GM20000 (cell line): Measurements from ENCODE around the gene ANAPC2.

ENCODE experiments used
- DNase-seq: peaks from one replicate; pipeline ENCODE4 v3.0.0; 2012; ENCODE audit warnings: low spot score
- TF ChIP-seq, protein P1 (sequence below): IDR thresholded peaks from 2 replicates; pipeline ENCODE4 v1.5.1; 2012; ENCODE audit warnings: mild to moderate bottlenecking, control low read depth; ENCODE audit errors: extremely low read depth, missing control alignments

Gene ANAPC2

DNA sequence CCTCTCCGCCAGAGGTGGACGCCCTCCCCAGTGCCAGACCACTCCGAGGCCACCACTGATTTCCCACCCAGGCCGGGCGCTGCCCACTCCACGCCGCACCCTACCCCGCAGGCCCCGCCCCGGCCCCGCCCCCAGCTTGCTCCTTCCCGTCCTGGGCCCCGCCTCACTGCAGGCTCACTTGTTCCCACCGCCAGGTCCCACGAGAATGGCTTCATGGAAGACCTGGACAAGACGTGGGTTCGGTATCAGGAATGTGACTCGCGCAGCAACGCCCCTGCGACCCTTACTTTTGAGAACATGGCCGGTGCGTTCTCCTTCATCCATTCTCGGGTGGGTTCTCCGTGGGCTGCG lies 25.0 kb downstream of the ANAPC2 start:
- no peak for DNase-seq
- TF ChIP-seq, protein P1, sequence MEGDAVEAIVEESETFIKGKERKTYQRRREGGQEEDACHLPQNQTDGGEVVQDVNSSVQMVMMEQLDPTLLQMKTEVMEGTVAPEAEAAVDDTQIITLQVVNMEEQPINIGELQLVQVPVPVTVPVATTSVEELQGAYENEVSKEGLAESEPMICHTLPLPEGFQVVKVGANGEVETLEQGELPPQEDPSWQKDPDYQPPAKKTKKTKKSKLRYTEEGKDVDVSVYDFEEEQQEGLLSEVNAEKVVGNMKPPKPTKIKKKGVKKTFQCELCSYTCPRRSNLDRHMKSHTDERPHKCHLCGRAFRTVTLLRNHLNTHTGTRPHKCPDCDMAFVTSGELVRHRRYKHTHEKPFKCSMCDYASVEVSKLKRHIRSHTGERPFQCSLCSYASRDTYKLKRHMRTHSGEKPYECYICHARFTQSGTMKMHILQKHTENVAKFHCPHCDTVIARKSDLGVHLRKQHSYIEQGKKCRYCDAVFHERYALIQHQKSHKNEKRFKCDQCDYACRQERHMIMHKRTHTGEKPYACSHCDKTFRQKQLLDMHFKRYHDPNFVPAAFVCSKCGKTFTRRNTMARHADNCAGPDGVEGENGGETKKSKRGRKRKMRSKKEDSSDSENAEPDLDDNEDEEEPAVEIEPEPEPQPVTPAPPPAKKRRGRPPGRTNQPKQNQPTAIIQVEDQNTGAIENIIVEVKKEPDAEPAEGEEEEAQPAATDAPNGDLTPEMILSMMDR, result no peak

DNA sequence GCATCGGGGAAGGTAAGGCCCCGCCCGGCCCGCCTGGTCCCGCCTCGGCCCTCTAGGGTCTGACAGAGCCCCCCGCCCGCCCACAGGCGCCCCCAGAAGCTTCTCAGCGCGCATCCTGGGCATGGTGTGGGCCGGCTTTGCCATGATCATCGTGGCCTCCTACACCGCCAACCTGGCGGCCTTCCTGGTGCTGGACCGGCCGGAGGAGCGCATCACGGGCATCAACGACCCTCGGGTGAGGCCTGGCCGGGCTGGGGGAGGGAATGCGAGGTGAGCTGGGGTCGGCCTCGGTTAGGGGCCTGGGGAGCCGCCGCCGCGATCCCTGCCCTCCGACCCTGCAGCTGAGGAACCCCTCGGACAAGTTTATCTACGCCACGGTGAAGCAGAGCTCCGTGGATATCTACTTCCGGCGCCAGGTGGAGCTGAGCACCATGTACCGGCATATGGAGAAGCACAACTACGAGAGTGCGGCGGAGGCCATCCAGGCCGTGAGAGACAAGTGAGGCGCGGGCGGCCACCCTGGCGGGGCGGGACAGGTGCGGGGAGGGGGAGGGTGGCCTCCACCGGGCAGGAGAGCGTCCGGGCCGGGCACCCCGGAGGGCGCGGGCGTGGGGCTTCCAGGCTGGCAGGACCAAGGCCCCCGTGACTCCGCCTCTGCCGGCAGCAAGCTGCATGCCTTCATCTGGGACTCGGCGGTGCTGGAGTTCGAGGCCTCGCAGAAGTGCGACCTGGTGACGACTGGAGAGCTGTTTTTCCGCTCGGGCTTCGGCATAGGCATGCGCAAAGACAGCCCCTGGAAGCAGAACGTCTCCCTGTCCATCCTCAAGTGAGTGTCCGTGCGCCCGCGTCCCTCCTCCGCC lies 25.6 kb downstream of the ANAPC2 start:
- TF ChIP-seq, protein P1, result no peak
- DNase-seq, result peak; percentile 73

DNA sequence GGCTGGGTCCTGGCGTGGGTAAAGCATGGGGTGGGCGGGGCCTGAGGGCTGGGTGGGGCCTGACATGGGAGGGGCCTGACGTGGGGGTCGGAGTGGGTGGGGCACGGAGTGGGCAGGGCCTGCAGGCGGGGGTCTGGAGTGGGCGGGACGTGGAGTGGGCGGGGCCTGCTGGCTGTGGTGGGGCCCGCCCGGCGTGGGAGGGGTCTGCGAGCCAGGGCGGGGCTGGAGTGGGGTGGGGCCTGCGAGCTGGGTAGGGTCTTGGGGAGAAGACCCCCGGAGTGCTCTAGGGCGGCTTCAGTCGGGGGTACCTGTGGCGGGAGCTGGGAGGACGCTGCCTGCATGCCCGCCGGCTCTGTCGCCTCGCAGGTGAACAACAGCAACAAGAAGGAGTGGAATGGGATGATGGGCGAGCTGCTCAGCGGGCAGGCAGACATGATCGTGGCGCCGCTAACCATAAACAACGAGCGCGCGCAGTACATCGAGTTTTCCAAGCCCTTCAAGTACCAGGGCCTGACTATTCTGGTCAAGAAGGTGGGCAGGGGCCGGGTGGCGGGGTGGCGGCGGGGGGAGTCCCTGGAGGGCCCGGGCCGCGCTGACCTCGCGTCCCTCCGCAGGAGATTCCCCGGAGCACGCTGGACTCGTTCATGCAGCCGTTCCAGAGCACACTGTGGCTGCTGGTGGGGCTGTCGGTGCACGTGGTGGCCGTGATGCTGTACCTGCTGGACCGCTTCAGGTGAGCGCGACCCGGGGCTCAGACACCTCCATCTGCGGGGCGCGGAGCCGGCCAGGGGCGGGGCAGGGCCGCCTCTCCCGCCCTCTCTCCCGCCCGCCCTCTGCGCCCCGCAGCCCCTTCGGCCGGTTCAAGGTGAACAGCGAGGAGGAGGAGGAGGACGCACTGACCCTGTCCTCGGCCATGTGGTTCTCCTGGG lies 26.5 kb downstream of the ANAPC2 start:
- no peak for DNase-seq

DNA sequence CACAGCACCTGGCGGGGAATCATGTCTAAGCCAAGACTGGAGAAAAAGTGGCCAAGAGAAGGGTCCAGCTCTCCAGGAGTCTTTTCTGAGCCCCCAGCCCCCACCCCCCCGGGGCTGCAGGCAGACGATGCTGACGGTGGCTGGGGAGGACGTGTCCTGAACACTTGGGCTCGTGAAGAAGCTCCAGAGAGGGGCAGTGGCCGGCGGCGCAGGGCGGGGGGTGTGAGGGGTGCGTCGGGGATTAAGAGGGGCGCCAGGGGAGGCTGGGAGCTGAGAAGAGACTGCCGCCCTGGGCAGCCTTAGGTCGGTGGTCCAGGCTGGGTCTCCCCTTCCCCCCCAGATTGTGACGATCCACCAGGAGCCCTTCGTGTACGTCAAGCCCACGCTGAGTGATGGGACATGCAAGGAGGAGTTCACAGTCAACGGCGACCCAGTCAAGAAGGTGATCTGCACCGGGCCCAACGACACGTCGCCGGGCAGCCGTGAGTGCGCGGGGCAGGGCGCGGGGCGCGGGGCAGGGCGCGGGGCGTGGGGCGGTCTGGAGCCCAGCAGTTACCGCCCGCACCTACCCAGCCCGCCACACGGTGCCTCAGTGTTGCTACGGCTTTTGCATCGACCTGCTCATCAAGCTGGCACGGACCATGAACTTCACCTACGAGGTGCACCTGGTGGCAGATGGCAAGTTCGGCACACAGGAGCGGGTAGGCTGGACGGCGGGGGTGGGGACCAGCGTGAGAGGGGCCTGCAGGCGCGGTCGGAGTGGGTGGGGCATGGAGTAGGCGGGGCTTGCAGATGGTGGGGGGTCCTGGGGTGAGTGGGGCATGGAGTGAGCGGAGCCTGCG lies 27.4 kb downstream of the ANAPC2 start:
- TF ChIP-seq, protein P1, result no peak

More for the DNA sequence above, 26.5 kb downstream of the ANAPC2 start:
- TF ChIP-seq, protein P1, result no peak

DNA sequence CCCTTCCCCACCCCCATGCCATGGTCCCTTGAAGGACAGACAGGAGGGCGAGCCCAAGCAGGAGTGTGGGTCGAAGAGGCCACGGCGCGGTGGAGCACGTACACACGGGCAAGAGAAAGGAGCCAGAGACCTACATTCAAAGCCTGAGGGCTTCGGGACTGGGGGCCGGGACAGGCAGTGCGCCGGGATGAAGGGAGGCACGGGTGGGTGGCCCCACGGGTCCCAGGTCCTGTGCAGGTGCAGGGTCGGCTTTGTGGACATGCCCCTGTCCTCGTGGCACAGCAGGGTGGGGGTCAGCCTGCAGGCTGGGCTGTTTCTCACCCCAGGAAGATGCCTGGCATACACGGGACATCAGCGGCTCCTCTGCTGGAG lies 28.3 kb downstream of the ANAPC2 start:
- no peak for DNase-seq
- TF ChIP-seq, protein P1, result no peak

More for the DNA sequence above, 27.4 kb downstream of the ANAPC2 start:
- no peak for DNase-seq

DNA sequence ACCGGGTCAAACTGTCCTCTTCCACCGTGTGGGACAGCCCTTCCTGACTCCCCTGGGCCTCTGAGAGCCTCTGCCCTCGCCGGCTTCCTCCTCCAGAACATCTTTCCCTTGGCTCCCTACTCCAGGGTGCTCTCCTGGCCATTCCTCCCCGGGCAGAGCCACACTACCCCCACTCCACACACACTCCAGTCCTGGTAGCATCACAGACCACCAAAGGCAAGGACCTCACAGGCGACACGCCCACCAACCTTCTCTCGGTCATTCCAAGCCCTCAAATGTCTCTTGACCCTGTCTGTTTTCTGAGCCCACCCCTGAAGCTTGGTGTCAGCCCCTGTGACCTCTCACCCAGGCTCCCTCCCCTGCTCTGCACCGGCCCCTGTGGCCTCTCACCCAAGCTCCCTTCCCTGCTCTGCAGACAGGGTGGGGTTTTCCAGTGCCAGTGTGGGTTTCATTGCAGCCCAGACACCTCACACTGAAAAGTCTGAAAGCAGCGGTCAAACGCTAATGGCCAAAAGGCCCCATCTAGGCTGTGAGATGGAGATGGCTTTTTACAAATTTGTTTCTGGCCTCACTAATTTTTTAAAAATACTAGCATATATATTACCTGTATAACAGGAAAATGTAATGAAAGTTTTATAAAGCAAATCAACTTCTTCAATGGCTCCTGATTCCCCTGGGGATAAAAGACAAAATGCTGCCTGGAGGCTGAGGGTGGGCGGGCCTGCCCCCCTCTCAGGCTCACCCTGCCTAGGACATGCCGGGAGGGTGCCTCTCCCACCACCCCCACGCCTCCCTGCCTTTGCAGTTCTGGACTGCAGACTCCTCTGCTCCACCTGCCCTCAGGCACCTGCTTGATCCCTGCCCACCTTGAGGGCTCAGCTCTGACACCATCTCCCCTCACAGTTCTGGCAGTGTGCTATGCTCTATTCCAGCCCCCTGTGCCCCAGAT lies 29.0 kb downstream of the ANAPC2 start:
- TF ChIP-seq, protein P1, result no peak

More for the DNA sequence above, 29.0 kb downstream of the ANAPC2 start:
- no peak for DNase-seq
